Ovary (tissue), 3 donors: ENCODE results near the gene RANBP17.

Experiments used
- EP300 ChIP-seq: sonication (generic); formaldehyde crosslinking; IDR thresholded peaks from one replicate; pipeline ENCODE4 v1.6.1; 2017; ENCODE audit warnings: antibody characterized with exemption
- POLR2A ChIP-seq: fragments of 450-650 bp; IDR thresholded peaks from one replicate; pipeline ENCODE4 v1.6.1; 2017; ENCODE audit warnings: antibody characterized with exemption, mild to moderate bottlenecking, moderate library complexity
- TF ChIP-seq, protein P1 (sequence below), 3 donors: fragments of 450-650 bp in 2 of 3; fragments of 200-600 bp in 1 of 3; IDR thresholded peaks; one replicate each; pipeline versions ENCODE4 v1.5.1 to v1.8.0; 2016 to 2022; ENCODE audit warnings: antibody characterized with exemption in 3 of 3, mild to moderate bottlenecking in 1 of 3
- donor health status: DM: no; HTN: no; CAD: no.

DNA sequence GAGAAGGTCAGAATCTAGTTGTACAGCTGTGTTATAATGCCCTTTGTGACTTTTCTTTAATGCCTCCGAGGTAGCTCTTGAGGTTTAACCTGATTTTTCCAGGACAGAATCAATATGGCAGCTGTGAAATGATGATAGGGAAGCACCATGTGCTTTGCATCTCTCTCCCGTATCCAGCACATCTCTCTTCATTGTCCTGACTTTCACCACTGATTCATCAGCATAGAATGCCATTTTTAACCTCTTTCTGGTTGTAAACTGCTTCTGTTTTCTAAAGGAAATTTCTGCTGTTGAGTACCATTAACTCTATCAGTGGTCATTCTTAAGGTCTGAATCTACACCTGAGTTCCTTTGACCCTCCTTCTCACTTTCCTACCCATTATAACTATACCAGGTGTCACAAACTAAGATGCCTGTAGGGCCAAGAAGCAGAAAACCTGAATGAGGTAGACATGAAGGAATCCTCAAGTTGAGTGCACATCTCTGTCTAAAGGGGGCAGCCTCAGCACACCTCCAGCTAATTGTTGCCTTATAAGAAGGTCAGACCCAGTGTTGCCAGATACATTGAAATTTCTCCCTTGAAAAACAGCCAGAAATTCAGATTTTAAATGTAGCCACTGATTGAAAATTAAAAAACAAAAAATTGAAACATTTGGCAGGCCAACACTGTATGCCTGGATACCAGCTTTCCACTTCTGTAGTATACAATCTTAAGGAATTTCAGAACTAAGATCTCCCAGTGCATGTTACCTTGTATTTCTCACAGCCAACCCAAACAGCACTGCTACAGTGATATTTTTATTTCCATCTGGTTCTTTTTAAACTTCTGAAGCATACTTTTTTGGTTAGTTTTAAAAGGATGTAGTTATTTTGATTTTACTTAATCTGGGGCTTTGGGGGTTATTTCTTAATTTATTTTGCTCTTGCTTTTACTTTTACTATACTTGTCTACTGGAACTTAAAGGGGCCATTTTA is 411.5 kb downstream of the RANBP17 start:
- TF ChIP-seq, protein P1, sequence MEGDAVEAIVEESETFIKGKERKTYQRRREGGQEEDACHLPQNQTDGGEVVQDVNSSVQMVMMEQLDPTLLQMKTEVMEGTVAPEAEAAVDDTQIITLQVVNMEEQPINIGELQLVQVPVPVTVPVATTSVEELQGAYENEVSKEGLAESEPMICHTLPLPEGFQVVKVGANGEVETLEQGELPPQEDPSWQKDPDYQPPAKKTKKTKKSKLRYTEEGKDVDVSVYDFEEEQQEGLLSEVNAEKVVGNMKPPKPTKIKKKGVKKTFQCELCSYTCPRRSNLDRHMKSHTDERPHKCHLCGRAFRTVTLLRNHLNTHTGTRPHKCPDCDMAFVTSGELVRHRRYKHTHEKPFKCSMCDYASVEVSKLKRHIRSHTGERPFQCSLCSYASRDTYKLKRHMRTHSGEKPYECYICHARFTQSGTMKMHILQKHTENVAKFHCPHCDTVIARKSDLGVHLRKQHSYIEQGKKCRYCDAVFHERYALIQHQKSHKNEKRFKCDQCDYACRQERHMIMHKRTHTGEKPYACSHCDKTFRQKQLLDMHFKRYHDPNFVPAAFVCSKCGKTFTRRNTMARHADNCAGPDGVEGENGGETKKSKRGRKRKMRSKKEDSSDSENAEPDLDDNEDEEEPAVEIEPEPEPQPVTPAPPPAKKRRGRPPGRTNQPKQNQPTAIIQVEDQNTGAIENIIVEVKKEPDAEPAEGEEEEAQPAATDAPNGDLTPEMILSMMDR (IDR thresholded peaks at IDR 0.05): no peak
- TF ChIP-seq POLR2A: no peak
- no peak for TF ChIP-seq EP300
